Endothelial cell of umbilical vein (primary cell): Measurements from ENCODE around the gene TMEM139. TPM values are rescaled to one million over a fixed set of nuclear protein-coding genes. Genes with fewer than 3 reads are reported as not detected.

ENCODE experiments used
- BruUV-seq: library from RNA; stranded (reverse); fragments of 400-500 nt; replicated peaks from 2 replicates; lab custom pipeline; 2021; lab: Mats Ljungman, UMichigan
- CTCF ChIA-PET: fragments of 300-600, 350-600 bp; sonication (Branson Sonifier 250); formaldehyde crosslinking; loops from one replicate; lab custom pipeline; 2021; ENCODE audit warnings: antibody characterized with exemption, inconsistent platforms; lab: Charles Lee
- POLR2A ChIA-PET: fragments of 300-600, 350-600 bp; sonication (Branson Sonifier 250); formaldehyde crosslinking; loops from one replicate; lab custom pipeline; 2021; ENCODE audit warnings: antibody characterized with exemption, inconsistent platforms; lab: Charles Lee
- DNase-seq: peaks from one replicate; pipeline ENCODE4 v3.0.0-alpha.2; 2011; ENCODE audit warnings: low read depth, low spot score
- FAIRE-seq: peaks from 2 replicates; lab custom pipeline; 2011; peaks lifted over from hg19 to GRCh38; lab: Jason Lieb, UNC
- H2AFZ ChIP-seq: 2 replicates; pipeline ENCODE4 v1.6.0; 2012; ENCODE audit warnings: low read depth, low read length, control low read depth, inconsistent platforms
- H3K27ac ChIP-seq: 2 replicates; pipeline ENCODE4 v1.5.1; 2011; ENCODE audit warnings: low read depth, mild to moderate bottlenecking, control low read depth, low read length, moderate library complexity; ENCODE audit not compliant: insufficient read depth
- H3K27me3 ChIP-seq, 2 experiments: 2 replicates each; pipeline versions ENCODE4 v1.6.0 to v1.6.1; 2011; ENCODE audit warnings: low read length in 2 of 2, mixed read lengths in 1 of 2; ENCODE audit not compliant: control insufficient read depth in 2 of 2, insufficient read depth in 2 of 2
- H3K36me3 ChIP-seq, 2 experiments: 2 replicates in 1 of 2; 3 replicates in 1 of 2; pipeline ENCODE4 v1.5.1; 2011; ENCODE audit warnings: low read length in 2 of 2, mild to moderate bottlenecking in 1 of 2, moderate library complexity in 1 of 2; ENCODE audit not compliant: control insufficient read depth in 2 of 2, insufficient read depth in 2 of 2; ENCODE audit errors: extremely low read depth in 1 of 2
- H3K4me1 ChIP-seq: 3 replicates; pipeline ENCODE4 v1.5.1; 2011; ENCODE audit warnings: mild to moderate bottlenecking, low read length; ENCODE audit not compliant: control insufficient read depth, insufficient read depth; ENCODE audit errors: extremely low read depth
- H3K4me2 ChIP-seq: 2 replicates; pipeline ENCODE4 v1.6.1; 2011; ENCODE audit warnings: low read length, control low read depth, mixed read lengths; ENCODE audit not compliant: insufficient read depth
- H3K4me3 ChIP-seq, 3 experiments: fragments of 200-600 bp in 1 of 3; sonication (generic), shearing (Covaris generic) in 1 of 3; replicated peaks in 1 of 3; 2 replicates each; pipeline ENCODE4 v1.5.1; 2011 to 2016; ENCODE audit warnings: control low read depth in 3 of 3, low read length in 3 of 3, mild to moderate bottlenecking in 2 of 3, inconsistent platforms in 1 of 3, low read depth in 1 of 3, moderate library complexity in 1 of 3; ENCODE audit not compliant: insufficient read depth in 1 of 3
- H3K79me2 ChIP-seq: 2 replicates; pipeline ENCODE4 v1.6.0; 2012; ENCODE audit warnings: low read length, inconsistent platforms; ENCODE audit not compliant: control insufficient read depth, insufficient read depth
- H3K9ac ChIP-seq: replicated peaks from 2 replicates; pipeline ENCODE3; 2011; ENCODE audit warnings: low read length, control low read depth; ENCODE audit not compliant: insufficient read depth; ENCODE audit errors: extremely low read depth
- H3K9me1 ChIP-seq: replicated peaks from 3 replicates; pipeline ENCODE4 v1.6.0; 2011; ENCODE audit warnings: mild to moderate bottlenecking, low read length; ENCODE audit not compliant: control insufficient read depth, insufficient read depth; ENCODE audit errors: extremely low read depth
- H3K9me3 ChIP-seq: replicated peaks from 2 replicates; pipeline ENCODE4 v1.5.1; 2012; ENCODE audit warnings: low read length, inconsistent platforms; ENCODE audit not compliant: control insufficient read depth, insufficient read depth
- H4K20me1 ChIP-seq: replicated peaks from 2 replicates; pipeline ENCODE3; 2011; ENCODE audit warnings: mild to moderate bottlenecking, low read length; ENCODE audit not compliant: control insufficient read depth, insufficient read depth; ENCODE audit errors: extremely low read depth
- EZH2 ChIP-seq: IDR thresholded peaks from 2 replicates; pipeline ENCODE4 v1.6.1; 2012; ENCODE audit warnings: borderline replicate concordance, low read depth, mild to moderate bottlenecking, moderate library complexity, low read length, inconsistent platforms; ENCODE audit not compliant: severe bottlenecking
- FOS ChIP-seq: IDR thresholded peaks from 2 replicates; pipeline ENCODE4 v1.6.1; 2011; ENCODE audit warnings: mild to moderate bottlenecking, low read length, moderate library complexity, borderline replicate concordance; ENCODE audit not compliant: insufficient read depth
- GATA2 ChIP-seq: IDR thresholded peaks from 2 replicates; pipeline ENCODE4 v1.7.0; 2011; ENCODE audit warnings: low read depth, mild to moderate bottlenecking, moderate library complexity, mixed read lengths, low read length; ENCODE audit not compliant: insufficient read length, insufficient read depth
- JUN ChIP-seq: IDR thresholded peaks from 2 replicates; pipeline ENCODE4 v1.6.1; 2011; ENCODE audit warnings: borderline replicate concordance, low read depth; ENCODE audit not compliant: insufficient read length, insufficient read depth
- MYC ChIP-seq: IDR thresholded peaks from one replicate; pipeline ENCODE4 v1.6.1; 2011; ENCODE audit warnings: mild to moderate bottlenecking, low read depth, low read length
- POLR2A ChIP-seq: IDR thresholded peaks from 2 replicates; pipeline ENCODE4 v1.6.1; 2012; ENCODE audit warnings: low read depth, mild to moderate bottlenecking, control low read depth, low read length
- POLR2AphosphoS5 ChIP-seq: IDR thresholded peaks from 2 replicates; pipeline ENCODE4 v1.6.1; 2012; ENCODE audit warnings: low read depth, mild to moderate bottlenecking, control low read depth, low read length, moderate library complexity; ENCODE audit not compliant: insufficient read depth
- dilution Hi-C: fragments of 300-500 bp; cut with MboI; formaldehyde crosslinking; loops from one replicate; pipeline ENCODE4 v1.15.0; 2019; ENCODE audit warnings: low sequenced_read_pairs; ENCODE audit not compliant: extremely low pct_ligation_motif_present
- intact Hi-C: fragments of 100-400 bp; cut with micrococcal nuclease; formaldehyde crosslinking; loops from one replicate; pipeline ENCODE4 v1.10.0; 2022
- polyA plus RNA-seq, 4 experiments: library from polyadenylated mRNA; depleted of rRNA in 3 of 4; stranded (reverse) in 3 of 4; unstranded in 1 of 4; fragments of >200 nt; gene quantifications; 2 replicates each; pipeline versions ENCODE4 v1.2.1 to v1.2.3, GENCODE V29; 2011 to 2012; ENCODE audit warnings: missing spikeins in 1 of 4
- total RNA-seq: library from RNA; stranded (reverse); gene quantifications from 2 replicates; pipeline ENCODE4 v1.2.3, GENCODE V29; 2021
- TF ChIP-seq, protein P1 (sequence below), 2 donors: IDR thresholded peaks; 1 replicate in 1 of 2; 2 replicates in 1 of 2; pipeline ENCODE4 v1.5.1; 2011; ENCODE audit warnings: low read length in 2 of 2, mild to moderate bottlenecking in 2 of 2, moderate library complexity in 2 of 2, control low read depth in 1 of 2, inconsistent platforms in 1 of 2, low read depth in 1 of 2; ENCODE audit not compliant: insufficient read depth in 1 of 2; ENCODE audit errors: extremely low read depth in 1 of 2
- TF ChIP-seq, protein P2 (sequence below): IDR thresholded peaks from 2 replicates; pipeline ENCODE4 v1.6.1; 2011; ENCODE audit not compliant: insufficient read depth, insufficient read length

TMEM139 gene
- total and polyA plus RNA-seq, 2 donors (not counting 3 experiments of a cell fraction or from before 2014, with no cell fraction given), result 0.37 TPM; not detected in 1

DNA sequence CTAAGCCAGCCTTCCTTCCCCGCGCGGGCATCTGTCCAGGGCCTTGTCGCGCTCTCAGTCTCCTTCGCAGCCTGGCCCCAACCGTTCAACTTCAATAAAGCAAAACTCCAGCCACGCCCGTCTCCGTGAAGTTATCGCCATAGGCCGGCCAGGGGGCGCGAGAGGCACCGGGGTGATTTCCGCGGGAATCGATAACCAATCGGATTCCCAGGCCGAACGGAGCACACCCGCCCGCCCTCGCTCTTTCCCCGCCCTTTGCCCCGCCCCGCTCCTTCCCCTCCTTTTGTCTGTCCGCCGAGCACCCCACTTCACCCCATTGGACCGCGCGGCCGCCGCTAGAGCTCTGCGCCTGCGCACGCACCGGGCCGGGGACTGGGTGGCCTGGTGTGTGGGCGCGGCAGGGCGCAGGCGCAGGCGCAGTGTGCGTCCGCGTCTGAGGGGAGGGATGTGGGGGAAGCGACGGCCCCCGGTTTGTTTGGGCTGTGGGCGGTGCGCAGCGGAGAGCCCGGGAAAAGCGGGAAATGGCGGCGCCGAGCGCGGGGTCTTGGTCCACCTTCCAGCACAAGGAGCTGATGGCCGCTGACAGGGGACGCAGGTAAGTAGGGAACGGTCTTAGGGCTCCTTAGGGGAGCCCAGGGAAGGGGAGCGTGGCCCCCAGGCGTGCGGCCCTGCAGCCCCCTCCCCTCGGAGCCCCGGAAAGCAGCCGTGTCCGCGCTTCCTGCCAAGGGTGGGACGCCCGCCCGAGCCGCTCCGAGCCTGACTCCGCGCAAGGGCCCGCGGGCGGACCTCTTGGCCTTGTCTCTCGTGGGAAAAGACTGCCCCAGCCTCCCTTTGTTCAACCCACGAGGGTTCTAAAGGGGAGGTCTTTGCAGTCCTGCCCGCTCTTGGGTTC lies 3.4 kb downstream of the TMEM139 start, which contains the start of gene CASP2:
TSS of gene CASP2 (plus strand) at position 417 of the 892 bp plus-strand sequence. CDS start at position 522, 105 bp downstream.
- ChIA-PET POLR2A (interaction anchor here (0.8 to 1.4 kb wide), 8 partner anchors 8 to 98 kb away, joined by 3 to 7 read pairs (median 3); partner anchors contain the start of gene GSTK1), CTCF (interaction anchor here (0.6 to 1.5 kb wide), 14 partner anchors 8 to 701 kb away, joined by 3 to 11 read pairs (median 5); partner anchors contain the start of gene GSTK1)
- peaks cover 2 to 8% of the 10 kb centered on the region in 2 experiments for H3K36me3 ChIP-seq
- peak within 1 kb of the TSS; percentile 68 for H3K4me2 ChIP-seq
- DNase-seq, result peak; percentile 99
- no TSS peak for BruUV-seq
- intact Hi-C loops, result loop anchor here (1.0 to 5.0 kb wide), 6 partner anchors 8 to 211 kb away; partner anchors contain the start of gene GSTK1
- H3K9me1 ChIP-seq, result no peaks in the 10 kb centered on the region
- H3K9ac ChIP-seq, result peak within 1 kb of the TSS; percentile 98
- TF ChIP-seq, protein P1, sequence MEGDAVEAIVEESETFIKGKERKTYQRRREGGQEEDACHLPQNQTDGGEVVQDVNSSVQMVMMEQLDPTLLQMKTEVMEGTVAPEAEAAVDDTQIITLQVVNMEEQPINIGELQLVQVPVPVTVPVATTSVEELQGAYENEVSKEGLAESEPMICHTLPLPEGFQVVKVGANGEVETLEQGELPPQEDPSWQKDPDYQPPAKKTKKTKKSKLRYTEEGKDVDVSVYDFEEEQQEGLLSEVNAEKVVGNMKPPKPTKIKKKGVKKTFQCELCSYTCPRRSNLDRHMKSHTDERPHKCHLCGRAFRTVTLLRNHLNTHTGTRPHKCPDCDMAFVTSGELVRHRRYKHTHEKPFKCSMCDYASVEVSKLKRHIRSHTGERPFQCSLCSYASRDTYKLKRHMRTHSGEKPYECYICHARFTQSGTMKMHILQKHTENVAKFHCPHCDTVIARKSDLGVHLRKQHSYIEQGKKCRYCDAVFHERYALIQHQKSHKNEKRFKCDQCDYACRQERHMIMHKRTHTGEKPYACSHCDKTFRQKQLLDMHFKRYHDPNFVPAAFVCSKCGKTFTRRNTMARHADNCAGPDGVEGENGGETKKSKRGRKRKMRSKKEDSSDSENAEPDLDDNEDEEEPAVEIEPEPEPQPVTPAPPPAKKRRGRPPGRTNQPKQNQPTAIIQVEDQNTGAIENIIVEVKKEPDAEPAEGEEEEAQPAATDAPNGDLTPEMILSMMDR (IDR thresholded peaks at IDR 0.05; ENCODE audit: extremely low read depth in 1 of 2, insufficient read depth in 1 of 2, low read depth in 1 of 2, low read length in 2 of 2), result peak in 1 of 2 donors; percentile 40
- TF ChIP-seq EZH2, result no peak
- peak; percentile 58 for TF ChIP-seq POLR2AphosphoS5
- TF ChIP-seq, protein P2, sequence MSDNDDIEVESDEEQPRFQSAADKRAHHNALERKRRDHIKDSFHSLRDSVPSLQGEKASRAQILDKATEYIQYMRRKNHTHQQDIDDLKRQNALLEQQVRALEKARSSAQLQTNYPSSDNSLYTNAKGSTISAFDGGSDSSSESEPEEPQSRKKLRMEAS, result peak; percentile 88
- TF ChIP-seq GATA2, result no peak
- no peak for TF ChIP-seq FOS
- peak; percentile 67 for TF ChIP-seq POLR2A
- TF ChIP-seq JUN, result no peak
- no peak for TF ChIP-seq MYC
- no peaks in the 10 kb centered on the region for H3K27me3 ChIP-seq
- peaks cover 36% of the 10 kb centered on the region for H3K79me2 ChIP-seq
- peak within 1 kb of the TSS; percentile 87 for H2AFZ ChIP-seq
- FAIRE-seq, result peak; percentile 97
- peaks cover 24% of the 10 kb centered on the region for H3K4me1 ChIP-seq
- dilution Hi-C loops, result no loop called here
- H3K9me3 ChIP-seq, result no peaks in the 10 kb centered on the region
- H3K4me3 ChIP-seq, result peak within 1 kb of the TSS; percentile 81 to 97 (median 91)
- H4K20me1 ChIP-seq, result no peaks in the 10 kb centered on the region
- H3K27ac ChIP-seq, result peak within 1 kb of the TSS; percentile 91
